AG04450 (cell line): ENCODE measurements around the gene CNTD1. TPM values are rescaled to one million over a fixed set of nuclear protein-coding genes. Genes with fewer than 3 reads are reported as not detected.

ENCODE experiments used
- CTCF ChIA-PET: fragments of 300-600, 350-600 bp; formaldehyde crosslinking; extraction: SDS; loops from one replicate; lab custom pipeline; 2022; ENCODE audit warnings: antibody characterized with exemption, inconsistent platforms; lab: Charles Lee
- POLR2A ChIA-PET: fragments of 350-600 bp; formaldehyde crosslinking; extraction: SDS; loops from one replicate; lab custom pipeline; 2021; ENCODE audit warnings: antibody characterized with exemption, inconsistent platforms; lab: Yijun Ruan, JAX
- DNase-seq: peaks from one replicate; pipeline ENCODE4 v3.0.0-alpha.2; 2011; ENCODE audit warnings: low read depth, low spot score
- H3K27ac ChIP-seq: one replicate; pipeline ENCODE4 v1.5.1; 2012; ENCODE audit warnings: low read depth, low read length, control low read depth
- H3K27me3 ChIP-seq: one replicate; pipeline ENCODE4 v1.6.0; 2012; ENCODE audit warnings: low read length; ENCODE audit not compliant: control insufficient read depth, insufficient read depth
- H3K4me3 ChIP-seq: 2 replicates; pipeline ENCODE4 v1.5.1; 2011; ENCODE audit warnings: mild to moderate bottlenecking, low read depth, low read length, control low read depth
- H3K9me3 ChIP-seq: 2 replicates; pipeline ENCODE4 v1.5.1; 2012; ENCODE audit warnings: low read length; ENCODE audit not compliant: control insufficient read depth, insufficient read depth
- CTCF ChIP-seq: IDR thresholded peaks from 2 replicates; pipeline ENCODE4 v1.5.1; 2011; ENCODE audit warnings: low read depth, low read length, control low read depth, inconsistent platforms
- polyA plus RNA-seq: library from polyadenylated mRNA; depleted of rRNA; stranded (reverse); fragments of >200 nt; gene quantifications from 2 replicates; pipeline ENCODE4 v1.2.3, GENCODE V29; 2011

The CNTD1 gene
- polyA plus RNA-seq, 1 experiment, result 0.09 TPM

GRCh38 chr17:42845556-42845917 lies 46.9 kb downstream of the CNTD1 start:
- CTCF ChIA-PET, result interaction anchor here (0.7 to 4.4 kb wide), 4 partner anchors 84 to 292 kb away, joined by 3 to 98 read pairs (median 35); no protein-coding TSS in a partner anchor
- no peak for TF ChIP-seq CTCF
- Histone ChIP-seq H3K9me3 (no peaks in the 10 kb centered on the region), H3K4me3 (no peak overlapping the region), H3K27me3 (peaks cover 4% of the 10 kb centered on the region), H3K27ac (no peak overlapping the region)
- DNase-seq, result no peak
- POLR2A ChIA-PET, result interaction anchor here (1.5 kb wide), 1 partner anchor 83 kb away, joined by 8 read pairs; no protein-coding TSS in a partner anchor

DNA sequence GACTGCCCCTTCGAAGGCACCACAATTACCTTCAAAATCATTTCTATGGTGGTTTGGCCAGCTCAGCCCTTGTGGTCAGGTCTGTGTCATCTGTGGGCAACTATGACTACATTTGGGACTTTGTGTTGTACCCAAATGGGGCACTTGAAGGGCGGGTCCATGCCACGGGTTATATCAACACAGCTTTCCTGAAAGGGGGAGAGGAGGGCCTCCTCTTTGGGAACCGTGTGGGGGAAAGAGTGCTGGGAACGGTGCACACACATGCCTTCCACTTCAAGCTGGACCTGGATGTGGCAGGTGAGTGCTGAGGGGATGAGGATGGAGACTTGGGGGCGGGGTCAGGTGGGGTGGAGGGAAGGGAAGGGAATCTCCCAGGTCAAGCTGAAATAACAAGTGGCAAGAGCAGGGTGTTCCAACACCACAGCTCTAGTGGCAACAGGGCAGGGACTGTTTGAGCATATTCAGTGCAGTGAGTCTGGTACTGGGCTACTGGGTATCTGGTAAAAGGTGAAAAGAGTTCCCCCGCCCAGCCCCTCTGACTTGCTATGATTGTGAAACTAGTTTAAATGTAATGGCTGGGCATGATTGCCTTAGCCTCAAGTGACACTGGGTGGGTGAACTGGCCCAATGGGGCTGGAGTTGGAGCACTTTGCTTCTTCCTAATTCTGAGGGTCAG lies 47.4 kb downstream of the CNTD1 start:
- no peak for DNase-seq
- Histone ChIP-seq H3K27me3 (peaks cover 10% of the 10 kb centered on the region), H3K27ac (no peak overlapping the region), H3K4me3 (no peak overlapping the region), H3K9me3 (no peaks in the 10 kb centered on the region)
- TF ChIP-seq CTCF, result no peak
- POLR2A ChIA-PET, result interaction anchor here (1.5 kb wide), 1 partner anchor 83 kb away, joined by 8 read pairs; no protein-coding TSS in a partner anchor
- CTCF ChIA-PET, result interaction anchor here (0.7 to 4.4 kb wide), 3 partner anchors 83 to 292 kb away, joined by 6 to 98 read pairs (median 64); no protein-coding TSS in a partner anchor

DNA sequence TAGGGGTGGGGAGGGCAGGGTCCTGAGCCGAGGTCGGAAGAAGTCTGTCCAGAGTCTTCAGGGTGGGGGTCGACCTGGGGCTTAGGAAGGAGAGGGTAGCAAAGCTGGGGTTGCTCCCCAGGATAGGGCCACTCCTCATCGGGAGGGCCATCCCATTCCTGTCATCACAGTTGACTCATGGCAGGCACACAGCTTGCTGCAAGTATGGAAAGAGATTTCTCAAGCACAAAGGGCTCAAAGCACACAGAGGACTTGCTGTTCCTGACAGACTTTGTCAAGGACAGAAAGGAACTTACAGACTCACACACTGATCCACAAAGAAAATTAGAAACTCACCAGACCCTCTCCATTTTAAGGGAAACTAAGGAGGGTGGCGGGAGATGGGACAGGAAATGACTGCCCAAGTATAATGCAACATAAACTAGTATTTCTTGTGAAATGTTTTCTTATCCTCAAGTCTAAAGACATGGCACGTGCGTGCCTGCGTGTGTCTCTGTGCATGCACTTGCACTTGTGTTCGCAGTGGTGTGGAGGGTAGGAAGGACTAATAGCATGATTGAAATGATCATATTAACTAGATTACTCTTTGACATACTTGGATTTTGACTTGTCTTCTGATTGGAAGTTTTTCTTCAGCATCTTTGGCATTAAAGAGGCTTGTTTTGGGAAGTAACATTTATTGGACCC lies 48.1 kb downstream of the CNTD1 start:
- H3K27ac ChIP-seq, result no peak overlapping the region
- TF ChIP-seq CTCF, result no peak
- ChIA-PET CTCF (interaction anchor here (0.5 to 2.5 kb wide), 2 partner anchors 17 to 83 kb away, joined by 4 to 17 read pairs; no protein-coding TSS in a partner anchor), POLR2A (no interaction called here)
- no peak overlapping the region for H3K4me3 ChIP-seq
- H3K27me3 ChIP-seq, result peaks cover 11% of the 10 kb centered on the region
- no peaks in the 10 kb centered on the region for H3K9me3 ChIP-seq
- DNase-seq, result no peak

GRCh38 chr17:42848093-42848492 lies 49.4 kb downstream of the CNTD1 start:
- DNase-seq, result no peak
- ChIA-PET CTCF (interaction anchor here (0.7 to 2.5 kb wide), 6 partner anchors 12 to 89 kb away, joined by 3 to 17 read pairs (median 4); no protein-coding TSS in a partner anchor), POLR2A (interaction anchor here (0.6 to 1.3 kb wide), 3 partner anchors 61 to 176 kb away, joined by 3 read pairs; no protein-coding TSS in a partner anchor)
- Histone ChIP-seq H3K27me3 (peaks cover 14% of the 10 kb centered on the region), H3K9me3 (no peaks in the 10 kb centered on the region), H3K27ac (no peak overlapping the region), H3K4me3 (no peak overlapping the region)
- TF ChIP-seq CTCF, result no peak

- no peaks in the 10 kb centered on the region for H3K9me3 ChIP-seq
- H3K4me3 ChIP-seq, result no peak overlapping the region
- CTCF ChIA-PET, result interaction anchor here (0.7 to 2.5 kb wide), 3 partner anchors 70 to 85 kb away, joined by 3 to 17 read pairs (median 3); no protein-coding TSS in a partner anchor
- H3K27me3 ChIP-seq, result peaks cover 14% of the 10 kb centered on the region
- no peak overlapping the region for H3K27ac ChIP-seq
- TF ChIP-seq CTCF, result no peak
- POLR2A ChIA-PET, result no interaction called here
- no peak for DNase-seq
Measured at GRCh38 chr17:42849031-42849430, 50.4 kb downstream of the CNTD1 start.
